Lower leg skin (tissue), 3 donors: ENCODE results near the gene OAS3.

Experiments used
- POLR2A ChIP-seq, 2 donors: fragments of 450-650 bp; IDR thresholded peaks; one replicate each; pipeline ENCODE4 v1.6.1; 2016 to 2017; ENCODE audit warnings: antibody characterized with exemption in 2 of 2, mild to moderate bottlenecking in 1 of 2, moderate library complexity in 1 of 2
- TF ChIP-seq, protein P1 (sequence below), 3 donors: fragments of 450-650 bp; IDR thresholded peaks; one replicate each; pipeline ENCODE4 v1.5.1; 2016; ENCODE audit warnings: antibody characterized with exemption in 3 of 3, mild to moderate bottlenecking in 3 of 3, moderate library complexity in 2 of 3

DNA sequence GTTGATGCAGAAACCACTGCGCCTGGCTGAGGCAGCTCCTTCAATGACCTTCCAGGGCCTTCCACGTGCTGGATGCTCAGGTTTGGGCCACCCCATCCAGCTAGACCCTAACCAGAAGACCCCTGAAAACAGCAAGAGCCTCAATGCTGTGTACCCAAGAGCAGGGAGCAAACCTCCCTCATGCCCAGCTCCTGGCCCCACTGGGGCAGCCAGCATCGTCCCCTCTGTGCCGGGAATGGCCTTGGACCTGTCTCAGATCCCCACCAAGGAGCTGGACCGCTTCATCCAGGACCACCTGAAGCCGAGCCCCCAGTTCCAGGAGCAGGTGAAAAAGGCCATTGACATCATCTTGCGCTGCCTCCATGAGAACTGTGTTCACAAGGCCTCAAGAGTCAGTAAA lies 10.5 kb downstream of the OAS3 start:
- TF ChIP-seq, protein P1, sequence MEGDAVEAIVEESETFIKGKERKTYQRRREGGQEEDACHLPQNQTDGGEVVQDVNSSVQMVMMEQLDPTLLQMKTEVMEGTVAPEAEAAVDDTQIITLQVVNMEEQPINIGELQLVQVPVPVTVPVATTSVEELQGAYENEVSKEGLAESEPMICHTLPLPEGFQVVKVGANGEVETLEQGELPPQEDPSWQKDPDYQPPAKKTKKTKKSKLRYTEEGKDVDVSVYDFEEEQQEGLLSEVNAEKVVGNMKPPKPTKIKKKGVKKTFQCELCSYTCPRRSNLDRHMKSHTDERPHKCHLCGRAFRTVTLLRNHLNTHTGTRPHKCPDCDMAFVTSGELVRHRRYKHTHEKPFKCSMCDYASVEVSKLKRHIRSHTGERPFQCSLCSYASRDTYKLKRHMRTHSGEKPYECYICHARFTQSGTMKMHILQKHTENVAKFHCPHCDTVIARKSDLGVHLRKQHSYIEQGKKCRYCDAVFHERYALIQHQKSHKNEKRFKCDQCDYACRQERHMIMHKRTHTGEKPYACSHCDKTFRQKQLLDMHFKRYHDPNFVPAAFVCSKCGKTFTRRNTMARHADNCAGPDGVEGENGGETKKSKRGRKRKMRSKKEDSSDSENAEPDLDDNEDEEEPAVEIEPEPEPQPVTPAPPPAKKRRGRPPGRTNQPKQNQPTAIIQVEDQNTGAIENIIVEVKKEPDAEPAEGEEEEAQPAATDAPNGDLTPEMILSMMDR (IDR thresholded peaks at IDR 0.05): no peak
- TF ChIP-seq POLR2A (IDR thresholded peaks at IDR 0.05): no peak
